Astrocyte (in vitro differentiated cells and primary cell): Measurements from ENCODE around the gene ZNF546. TPM values are rescaled to one million over a fixed set of nuclear protein-coding genes. Genes with fewer than 3 reads are reported as not detected.

Experiments
- DNase-seq: peaks from one replicate; pipeline ENCODE4 v3.0.0-alpha.2; 2010; ENCODE audit warnings: low read depth
- FAIRE-seq: peaks from 2 replicates; lab custom pipeline; 2011; peaks lifted over from hg19 to GRCh38; lab: Jason Lieb, UNC
- H2AFZ ChIP-seq: 2 replicates; pipeline ENCODE4 v1.6.0; 2012; ENCODE audit warnings: low read depth, low read length, inconsistent platforms
- H3K27ac ChIP-seq: 2 replicates; pipeline ENCODE4 v1.5.1; 2011; ENCODE audit warnings: low read depth, low read length, inconsistent platforms
- H3K27me3 ChIP-seq: 2 replicates; pipeline ENCODE4 v1.6.0; 2011; ENCODE audit warnings: low read length, inconsistent platforms; ENCODE audit not compliant: insufficient read depth
- H3K36me3 ChIP-seq: 2 replicates; pipeline ENCODE4 v1.5.1; 2011; ENCODE audit warnings: low read length, inconsistent platforms; ENCODE audit not compliant: insufficient read depth
- H3K4me1 ChIP-seq: 2 replicates; pipeline ENCODE4 v1.5.1; 2011; ENCODE audit warnings: low read length, inconsistent platforms; ENCODE audit not compliant: insufficient read depth
- H3K4me2 ChIP-seq: 2 replicates; pipeline ENCODE4 v1.6.0; 2012; ENCODE audit warnings: low read length, inconsistent platforms
- H3K4me3 ChIP-seq: 2 replicates; pipeline ENCODE4 v1.5.1; 2011; ENCODE audit warnings: low read depth, mild to moderate bottlenecking, low read length, inconsistent platforms; ENCODE audit not compliant: insufficient read depth
- H3K79me2 ChIP-seq: 2 replicates; pipeline ENCODE4 v1.6.0; 2012; ENCODE audit warnings: mild to moderate bottlenecking, low read length, inconsistent platforms; ENCODE audit not compliant: insufficient read depth
- H3K9ac ChIP-seq: 2 replicates; pipeline ENCODE4 v1.6.0; 2012; ENCODE audit warnings: mild to moderate bottlenecking, low read length, inconsistent platforms
- H3K9me3 ChIP-seq: 2 replicates; pipeline ENCODE4 v1.5.1; 2012; ENCODE audit warnings: low read depth, mild to moderate bottlenecking, low read length, inconsistent platforms; ENCODE audit not compliant: insufficient read depth
- H4K20me1 ChIP-seq: 2 replicates; pipeline ENCODE4 v1.6.0; 2012; ENCODE audit warnings: low read length, inconsistent platforms; ENCODE audit not compliant: insufficient read depth
- H3K27ac Mint-ChIP-seq: one replicate; pipeline ENCODE4 v1.8.0; 2021; ENCODE audit warnings: mild to moderate bottlenecking, mixed read lengths; ENCODE audit not compliant: unreplicated experiment
- H3K27me3 Mint-ChIP-seq: one replicate; pipeline ENCODE4 v1.8.0; 2021; ENCODE audit warnings: low read depth, mixed read lengths; ENCODE audit not compliant: unreplicated experiment
- H3K36me3 Mint-ChIP-seq: one replicate; pipeline ENCODE4 v1.8.0; 2021; ENCODE audit warnings: low read depth, mixed read lengths; ENCODE audit not compliant: unreplicated experiment
- H3K4me1 Mint-ChIP-seq: one replicate; pipeline ENCODE4 v1.8.0; 2021; ENCODE audit warnings: low read depth, mixed read lengths; ENCODE audit not compliant: unreplicated experiment
- H3K4me3 Mint-ChIP-seq: one replicate; pipeline ENCODE4 v1.8.0; 2021; ENCODE audit warnings: mild to moderate bottlenecking, moderate library complexity, mixed read lengths; ENCODE audit not compliant: unreplicated experiment
- H3K9me3 Mint-ChIP-seq: one replicate; pipeline ENCODE4 v1.8.0; 2021; ENCODE audit warnings: mild to moderate bottlenecking, mixed read lengths; ENCODE audit not compliant: unreplicated experiment
- CTCF ChIP-seq: IDR thresholded peaks from 2 replicates; pipeline ENCODE4 v1.5.1; 2011; ENCODE audit warnings: low read depth, mild to moderate bottlenecking, inconsistent platforms, low read length, moderate library complexity; ENCODE audit not compliant: insufficient read depth
- EZH2 ChIP-seq: IDR thresholded peaks from 2 replicates; pipeline ENCODE4 v1.6.1; 2012; ENCODE audit warnings: mild to moderate bottlenecking, low read length, inconsistent platforms; ENCODE audit not compliant: insufficient read depth
- total RNA-seq: library from RNA; stranded (reverse); gene quantifications from 2 replicates; pipeline ENCODE4 v1.2.1, GENCODE V29; 2021

ZNF546 gene
- total RNA-seq, 1 donor from 2014 or later, result 3.0 TPM

- Histone ChIP-seq H3K4me1 (peaks cover 6% of the 10 kb centered on the region), H3K9me3 (peaks cover 7% of the 10 kb centered on the region), H3K36me3 (no peaks in the 10 kb centered on the region), H3K9ac (peak overlapping the region; percentile 79), H3K4me2 (peak overlapping the region; percentile 96), H3K27me3 (no peaks in the 10 kb centered on the region), H3K79me2 (peaks cover 43% of the 10 kb centered on the region), H2AFZ (peak overlapping the region; percentile 97), H3K27ac (no peak overlapping the region), H4K20me1 (no peaks in the 10 kb centered on the region), H3K4me3 (peak overlapping the region; percentile 91)
- FAIRE-seq (no peak), DNase-seq (no peak)
- TF ChIP-seq EZH2 (no peak), CTCF (no peak)
- Mint-ChIP-seq H3K9me3 (peaks cover 14% of the 10 kb centered on the region), H3K4me3 (peak overlapping the region; percentile 98), H3K4me1 (peaks cover 7% of the 10 kb centered on the region), H3K36me3 (peaks cover 5% of the 10 kb centered on the region), H3K27ac (no peak overlapping the region), H3K27me3 (no peaks in the 10 kb centered on the region)
Observed at GRCh38 chr19:40055049-40055448, 58.2 kb downstream of the ZNF546 start.

- peaks cover 3% of the 10 kb centered on the region for H3K9me3 ChIP-seq
- H3K27ac Mint-ChIP-seq, result peak within 1 kb of the TSS; percentile 80
- FAIRE-seq (peak; percentile 20), DNase-seq (peak; percentile 45)
- peaks cover 6% of the 10 kb centered on the region for H3K4me1 ChIP-seq
- peaks cover 13% of the 10 kb centered on the region for H3K9me3 Mint-ChIP-seq
- H3K36me3 Mint-ChIP-seq, result no peaks in the 10 kb centered on the region
- H4K20me1 ChIP-seq, result no peaks in the 10 kb centered on the region
- H3K27ac ChIP-seq, result peak within 1 kb of the TSS; percentile 32
- H3K27me3 ChIP-seq, result no peaks in the 10 kb centered on the region
- peak within 1 kb of the TSS; percentile 96 for H3K4me2 ChIP-seq
- peaks cover 35% of the 10 kb centered on the region for H3K79me2 ChIP-seq
- peaks cover 7% of the 10 kb centered on the region for H3K4me1 Mint-ChIP-seq
- H3K27me3 Mint-ChIP-seq, result no peaks in the 10 kb centered on the region
- H3K4me3 Mint-ChIP-seq, result peak within 1 kb of the TSS; percentile 98
- TF ChIP-seq CTCF (no peak), EZH2 (no peak)
- H2AFZ ChIP-seq, result peak within 1 kb of the TSS; percentile 97
- peak within 1 kb of the TSS; percentile 91 for H3K4me3 ChIP-seq
- no peaks in the 10 kb centered on the region for H3K36me3 ChIP-seq
- peak within 1 kb of the TSS; percentile 79 for H3K9ac ChIP-seq
Observed at GRCh38 chr19:40055832-40056504, 59.1 kb downstream of the ZNF546 start, which contains the start of gene ZNF780B. ZNF780B (minus strand) TSS chr19:40056231; CDS start chr19:40050332, 5,899 bp downstream.

- DNase-seq (no peak), FAIRE-seq (no peak)
- Histone ChIP-seq H3K9ac (peak overlapping the region; percentile 79), H3K27ac (no peak overlapping the region), H3K4me2 (peak overlapping the region; percentile 96), H3K79me2 (peaks cover 34% of the 10 kb centered on the region), H3K4me3 (peak overlapping the region; percentile 91), H3K4me1 (peaks cover 6% of the 10 kb centered on the region), H4K20me1 (no peaks in the 10 kb centered on the region), H3K9me3 (peaks cover 3% of the 10 kb centered on the region), H3K36me3 (no peaks in the 10 kb centered on the region), H3K27me3 (no peaks in the 10 kb centered on the region), H2AFZ (peak overlapping the region; percentile 97)
- no peak overlapping the region for H3K27ac Mint-ChIP-seq
- no peaks in the 10 kb centered on the region for H3K27me3 Mint-ChIP-seq
- no peaks in the 10 kb centered on the region for H3K36me3 Mint-ChIP-seq
- H3K4me1 Mint-ChIP-seq, result peaks cover 7% of the 10 kb centered on the region
- TF ChIP-seq EZH2, result no peak
- peak overlapping the region; percentile 98 for H3K4me3 Mint-ChIP-seq
- peaks cover 13% of the 10 kb centered on the region for H3K9me3 Mint-ChIP-seq
Observed at GRCh38 chr19:40056505-40056904, 59.6 kb downstream of the ZNF546 start.
